Measurements from ENCODE around the gene SAA1.
"Not testable (repeated sequence)": the region's sequence is repeated elsewhere in the genome, so short reads cannot be mapped to it uniquely, and the experiment has no call there.

The SAA1 gene

GRCh38 chr11:18248561-18248960 lies 17.5 kb upstream of the SAA1 start, which contains the start of gene SAA2:
Gene SAA2 (minus strand): TSS chr11:18248668. CDS start chr11:18248011, 657 bp downstream.
- H3K4me3 ChIP-seq (ENCODE audit: low read depth, low read length): no peak within 1 kb of the TSS
- no peak for TF ChIP-seq CTCF (IDR thresholded peaks at IDR 0.05; ENCODE audit: low read depth, low read length)

- H3K4me3 ChIP-seq (ENCODE audit: low read depth, low read length): no peak overlapping the region
- TF ChIP-seq CTCF (IDR thresholded peaks at IDR 0.05; ENCODE audit: low read depth, low read length): no peak
Measured at GRCh38 chr11:18253233-18253632, 12.8 kb upstream of the SAA1 start.

- H3K4me3 ChIP-seq (ENCODE audit: low read depth, low read length): no peak overlapping the region
- TF ChIP-seq CTCF (IDR thresholded peaks at IDR 0.05; ENCODE audit: low read depth, low read length): no peak
Measured at GRCh38 chr11:18253778-18254338, 12.2 kb upstream of the SAA1 start.

- no peak overlapping the region for H3K4me3 ChIP-seq (ENCODE audit: low read depth, low read length)
- no peak for TF ChIP-seq CTCF (IDR thresholded peaks at IDR 0.05; ENCODE audit: low read depth, low read length)
Measured at GRCh38 chr11:18254781-18255361, 11.2 kb upstream of the SAA1 start.

GRCh38 chr11:18259259-18259658 lies 6.8 kb upstream of the SAA1 start:
- TF ChIP-seq CTCF (IDR thresholded peaks at IDR 0.05; ENCODE audit: low read depth, low read length): no peak

GRCh38 chr11:18261721-18262120 lies 4.3 kb upstream of the SAA1 start:
- no peak overlapping the region for H3K4me3 ChIP-seq (ENCODE audit: low read depth, low read length)
- no peak for TF ChIP-seq CTCF (IDR thresholded peaks at IDR 0.05; ENCODE audit: low read depth, low read length)

More at GRCh38 chr11:18259259-18259658, 6.8 kb upstream of the SAA1 start:
- H3K4me3 ChIP-seq (ENCODE audit: low read depth, low read length): no peak overlapping the region

- not testable (repeated sequence) for H3K4me3 ChIP-seq (ENCODE audit: low read depth, low read length)
Measured at GRCh38 chr11:18262681-18263350, 3.2 kb upstream of the SAA1 start.

Measured in WI38 (cell line).